Neuron (in vitro differentiated cells): ENCODE data around the gene SHF.
"Not testable (repeated sequence)": the region's sequence is repeated elsewhere in the genome, so short reads cannot be mapped to it uniquely, and the experiment has no call there.

Source experiments
- H2AFZ ChIP-seq: one replicate; pipeline ENCODE4 v1.6.1; 2013; ENCODE audit warnings: low read depth, mild to moderate bottlenecking, inconsistent platforms, low read length, moderate library complexity
- H3K27me3 ChIP-seq: one replicate; pipeline ENCODE4 v1.6.1; 2013; ENCODE audit warnings: low read length; ENCODE audit not compliant: insufficient read depth
- H3K36me3 ChIP-seq: one replicate; pipeline ENCODE4 v1.6.1; 2013; ENCODE audit warnings: low read length; ENCODE audit not compliant: insufficient read depth
- H3K4me1 ChIP-seq: one replicate; pipeline ENCODE4 v1.6.1; 2013; ENCODE audit warnings: low read length; ENCODE audit not compliant: insufficient read depth
- H3K4me3 ChIP-seq: 2 replicates; pipeline ENCODE4 v1.5.1; 2013; ENCODE audit warnings: mild to moderate bottlenecking, low read length, moderate library complexity
- H3K9me3 ChIP-seq: one replicate; pipeline ENCODE4 v1.6.1; 2013; ENCODE audit warnings: low read length

The SHF gene

GRCh38 chr15:45140557-45141250 lies 47.1 kb downstream of the SHF start:
- no peaks in the 10 kb centered on the region for H3K9me3 ChIP-seq
- H2AFZ ChIP-seq: no peak overlapping the region
- peaks cover 48% of the 10 kb centered on the region for H3K27me3 ChIP-seq
- no peaks in the 10 kb centered on the region for H3K36me3 ChIP-seq
- no peaks in the 10 kb centered on the region for H3K4me1 ChIP-seq
- no peak overlapping the region for H3K4me3 ChIP-seq

GRCh38 chr15:45139770-45140169 lies 48.0 kb downstream of the SHF start:
- Histone ChIP-seq H2AFZ (no peak overlapping the region), H3K9me3 (no peaks in the 10 kb centered on the region), H3K4me3 (no peak overlapping the region), H3K36me3 (no peaks in the 10 kb centered on the region), H3K27me3 (peaks cover 55% of the 10 kb centered on the region), H3K4me1 (no peaks in the 10 kb centered on the region)

GRCh38 chr15:45138814-45139765 lies 48.7 kb downstream of the SHF start:
- H3K27me3 ChIP-seq: peaks cover 59% of the 10 kb centered on the region
- H3K4me1 ChIP-seq: no peaks in the 10 kb centered on the region
- H3K4me3 ChIP-seq: no peak overlapping the region
- H3K36me3 ChIP-seq: no peaks in the 10 kb centered on the region
- H3K9me3 ChIP-seq: no peaks in the 10 kb centered on the region
- H2AFZ ChIP-seq: no peak overlapping the region

GRCh38 chr15:45137703-45138102 lies 50.1 kb downstream of the SHF start:
- Histone ChIP-seq H3K27me3 (peaks cover 64% of the 10 kb centered on the region), H3K9me3 (no peaks in the 10 kb centered on the region), H3K4me1 (no peaks in the 10 kb centered on the region), H3K4me3 (no peak overlapping the region), H2AFZ (no peak overlapping the region), H3K36me3 (no peaks in the 10 kb centered on the region)

- Histone ChIP-seq H3K4me3 (no peak overlapping the region), H3K36me3 (no peaks in the 10 kb centered on the region), H2AFZ (no peak overlapping the region), H3K4me1 (no peaks in the 10 kb centered on the region), H3K27me3 (peaks cover 73% of the 10 kb centered on the region), H3K9me3 (no peaks in the 10 kb centered on the region)
Measured at GRCh38 chr15:45136378-45136764, 51.4 kb downstream of the SHF start.

GRCh38 chr15:45135705-45136377 lies 51.9 kb downstream of the SHF start:
- H3K27me3 ChIP-seq: peaks cover 74% of the 10 kb centered on the region
- H3K9me3 ChIP-seq, H3K4me1 ChIP-seq, H2AFZ ChIP-seq, H3K4me3 ChIP-seq, H3K36me3 ChIP-seq: not testable (repeated sequence)

GRCh38 chr15:45134682-45135604 lies 52.8 kb downstream of the SHF start:
- Histone ChIP-seq H3K36me3 (no peaks in the 10 kb centered on the region), H3K9me3 (no peaks in the 10 kb centered on the region), H3K4me3 (no peak overlapping the region), H2AFZ (no peak overlapping the region), H3K4me1 (no peaks in the 10 kb centered on the region), H3K27me3 (peaks cover 77% of the 10 kb centered on the region)

- H3K27me3 ChIP-seq: peaks cover 82% of the 10 kb centered on the region
- no peaks in the 10 kb centered on the region for H3K36me3 ChIP-seq
- H3K9me3 ChIP-seq: no peaks in the 10 kb centered on the region
- no peak overlapping the region for H3K4me3 ChIP-seq
- no peak overlapping the region for H2AFZ ChIP-seq
- no peaks in the 10 kb centered on the region for H3K4me1 ChIP-seq
Measured at GRCh38 chr15:45134046-45134445, 53.7 kb downstream of the SHF start.

GRCh38 chr15:45133561-45133920 lies 54.2 kb downstream of the SHF start:
- Histone ChIP-seq H3K27me3 (peaks cover 87% of the 10 kb centered on the region), H3K4me1 (no peaks in the 10 kb centered on the region), H3K4me3 (no peak overlapping the region), H3K36me3 (no peaks in the 10 kb centered on the region), H2AFZ (no peak overlapping the region), H3K9me3 (no peaks in the 10 kb centered on the region)

GRCh38 chr15:45132844-45133560 lies 54.8 kb downstream of the SHF start:
- no peaks in the 10 kb centered on the region for H3K4me1 ChIP-seq
- no peak overlapping the region for H2AFZ ChIP-seq
- peaks cover 89% of the 10 kb centered on the region for H3K27me3 ChIP-seq
- H3K36me3 ChIP-seq: no peaks in the 10 kb centered on the region
- H3K4me3 ChIP-seq: no peak overlapping the region
- no peaks in the 10 kb centered on the region for H3K9me3 ChIP-seq

GRCh38 chr15:45131510-45131909 lies 56.3 kb downstream of the SHF start:
- no peaks in the 10 kb centered on the region for H3K36me3 ChIP-seq
- no peaks in the 10 kb centered on the region for H3K4me1 ChIP-seq
- H3K4me3 ChIP-seq: no peak overlapping the region
- no peak overlapping the region for H2AFZ ChIP-seq
- H3K9me3 ChIP-seq: no peaks in the 10 kb centered on the region
- H3K27me3 ChIP-seq: peaks cover 88% of the 10 kb centered on the region
